Measurements from ENCODE around the gene PATJ. TPM values are rescaled to one million over a fixed set of nuclear protein-coding genes. Genes with fewer than 3 reads are reported as not detected.

PATJ gene
- total RNA-seq, 2 donors from 2014 or later: 42.7 to 67.5 TPM

- no peak for TF ChIP-seq CTCF (IDR thresholded peaks at IDR 0.05)
- TF ChIP-seq POLR2AphosphoS5 (IDR thresholded peaks at IDR 0.05): no peak
- no peak for TF ChIP-seq POLR2A (IDR thresholded peaks at IDR 0.05)
- no peak overlapping the region for H3K4me3 ChIP-seq
- intact Hi-C loops (cut with DNase I): no loop called here
- 95% methylated on average over 5 of the region's 5 CpGs for WGBS
- H3K9me3 ChIP-seq: no peaks in the 10 kb centered on the region
- H3K27me3 ChIP-seq (replicated peaks; ENCODE audit: insufficient read depth): no peaks in the 10 kb centered on the region
- no peak overlapping the region for H3K27ac ChIP-seq
- no peaks in the 10 kb centered on the region for H3K4me1 ChIP-seq (replicated peaks)
- H3K36me3 ChIP-seq: no peaks in the 10 kb centered on the region
- DNase-seq (ENCODE audit: low spot score): no peak
Measured at GRCh38 chr1:62187548-62187947, 445.3 kb downstream of the PATJ start.

GRCh38 chr1:62188111-62188510, 445.8 kb downstream of the PATJ start:
- DNase-seq (ENCODE audit: low spot score): no peak
- Histone ChIP-seq H3K36me3 (no peaks in the 10 kb centered on the region), H3K9me3 (no peaks in the 10 kb centered on the region), H3K4me3 (no peak overlapping the region), H3K27me3 (replicated peaks; ENCODE audit: insufficient read depth) (no peaks in the 10 kb centered on the region), H3K27ac (no peak overlapping the region), H3K4me1 (replicated peaks) (no peaks in the 10 kb centered on the region)
- intact Hi-C loops (cut with DNase I): no loop called here
- TF ChIP-seq CTCF (IDR thresholded peaks at IDR 0.05) (no peak), POLR2AphosphoS5 (IDR thresholded peaks at IDR 0.05) (no peak), POLR2A (IDR thresholded peaks at IDR 0.05) (no peak)
- WGBS: 97% methylated on average over 8 of the region's 8 CpGs

GRCh38 chr1:62194651-62195544, 452.6 kb downstream of the PATJ start, which contains the start of gene L1TD1:
L1TD1 (plus strand) TSS chr1:62194849; CDS start chr1:62206629, 11,780 bp downstream.
- H3K4me1 ChIP-seq (replicated peaks): no peaks in the 10 kb centered on the region
- H3K4me3 ChIP-seq: no peak within 1 kb of the TSS
- 20% methylated on average over 53 of the region's 55 CpGs for whole genome bisulfite sequencing
- peaks cover 3% of the 10 kb centered on the region for H3K27me3 ChIP-seq (replicated peaks; ENCODE audit: insufficient read depth)
- TF ChIP-seq POLR2AphosphoS5 (IDR thresholded peaks at IDR 0.05) (no peak), POLR2A (IDR thresholded peaks at IDR 0.05) (no peak), CTCF (IDR thresholded peaks at IDR 0.05) (no peak)
- intact Hi-C loops (cut with DNase I): no loop called here
- H3K36me3 ChIP-seq: no peaks in the 10 kb centered on the region
- no peaks in the 10 kb centered on the region for H3K9me3 ChIP-seq
- DNase-seq (ENCODE audit: low spot score): no peak
- H3K27ac ChIP-seq: no peak within 1 kb of the TSS

GRCh38 chr1:62196086-62196690, 453.9 kb downstream of the PATJ start:
- Histone ChIP-seq H3K4me3 (no peak overlapping the region), H3K27ac (no peak overlapping the region), H3K4me1 (replicated peaks) (no peaks in the 10 kb centered on the region), H3K27me3 (replicated peaks; ENCODE audit: insufficient read depth) (peaks cover 3% of the 10 kb centered on the region), H3K36me3 (no peaks in the 10 kb centered on the region), H3K9me3 (no peaks in the 10 kb centered on the region)
- DNase-seq (ENCODE audit: low spot score): no peak
- intact Hi-C loops (cut with DNase I): no loop called here
- TF ChIP-seq CTCF (IDR thresholded peaks at IDR 0.05): no peak
- TF ChIP-seq POLR2AphosphoS5 (IDR thresholded peaks at IDR 0.05): no peak
- no peak for TF ChIP-seq POLR2A (IDR thresholded peaks at IDR 0.05)
- WGBS: 90% methylated on average over 17 of the region's 17 CpGs
